ENCODE data around the gene SFXN2. TPM values are rescaled to one million over a fixed set of nuclear protein-coding genes. Genes with fewer than 3 reads are reported as not detected.

SFXN2 gene
- 3.6 and 3.7 TPM in 2 replicates for total RNA-seq

DNA sequence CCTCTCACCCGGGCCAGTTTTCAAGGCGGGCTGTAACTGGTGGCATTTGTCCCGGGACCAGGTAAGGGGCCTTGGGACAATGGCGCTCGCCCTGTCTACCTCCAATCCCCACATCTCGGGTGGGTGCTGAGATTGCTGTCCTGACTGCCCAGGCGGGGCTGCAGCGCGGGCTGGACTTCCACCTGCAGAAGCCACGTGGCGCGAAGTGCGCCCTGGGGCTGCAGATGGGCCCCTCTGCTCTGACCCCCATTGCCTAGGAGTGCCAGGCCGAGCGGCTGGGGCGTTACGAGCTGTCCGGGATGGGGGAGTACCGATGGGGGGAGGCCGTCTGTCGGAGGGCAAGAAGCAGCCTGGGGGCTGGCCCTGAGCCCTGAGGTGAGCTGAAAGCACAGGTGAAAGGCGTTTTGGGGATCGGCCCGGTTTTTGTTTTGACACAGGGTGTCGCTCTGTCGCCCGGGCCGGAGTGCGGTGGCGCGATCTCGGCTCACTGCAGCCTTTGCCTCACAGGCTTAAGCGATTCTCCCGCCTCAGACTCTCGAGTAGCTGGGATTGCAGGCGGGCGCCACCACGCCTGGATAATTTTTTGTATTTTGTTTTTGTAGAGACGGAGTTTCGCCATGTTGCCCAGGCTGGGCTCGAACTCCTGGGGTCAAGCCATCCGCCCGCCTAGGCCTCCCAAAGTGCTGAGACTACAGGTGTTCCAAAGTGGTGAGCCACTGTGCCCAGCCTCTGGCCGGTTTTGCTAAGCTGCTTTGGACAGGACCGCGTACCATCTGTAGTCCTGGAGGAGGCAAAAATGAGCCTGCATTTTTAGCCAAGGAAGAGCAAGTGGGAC, at the start of gene SFXN2:
SFXN2 (plus strand) TSS at position 16 of the 835 bp plus-strand sequence. CDS start 12,001 bp downstream, outside the sequence.

DNA sequence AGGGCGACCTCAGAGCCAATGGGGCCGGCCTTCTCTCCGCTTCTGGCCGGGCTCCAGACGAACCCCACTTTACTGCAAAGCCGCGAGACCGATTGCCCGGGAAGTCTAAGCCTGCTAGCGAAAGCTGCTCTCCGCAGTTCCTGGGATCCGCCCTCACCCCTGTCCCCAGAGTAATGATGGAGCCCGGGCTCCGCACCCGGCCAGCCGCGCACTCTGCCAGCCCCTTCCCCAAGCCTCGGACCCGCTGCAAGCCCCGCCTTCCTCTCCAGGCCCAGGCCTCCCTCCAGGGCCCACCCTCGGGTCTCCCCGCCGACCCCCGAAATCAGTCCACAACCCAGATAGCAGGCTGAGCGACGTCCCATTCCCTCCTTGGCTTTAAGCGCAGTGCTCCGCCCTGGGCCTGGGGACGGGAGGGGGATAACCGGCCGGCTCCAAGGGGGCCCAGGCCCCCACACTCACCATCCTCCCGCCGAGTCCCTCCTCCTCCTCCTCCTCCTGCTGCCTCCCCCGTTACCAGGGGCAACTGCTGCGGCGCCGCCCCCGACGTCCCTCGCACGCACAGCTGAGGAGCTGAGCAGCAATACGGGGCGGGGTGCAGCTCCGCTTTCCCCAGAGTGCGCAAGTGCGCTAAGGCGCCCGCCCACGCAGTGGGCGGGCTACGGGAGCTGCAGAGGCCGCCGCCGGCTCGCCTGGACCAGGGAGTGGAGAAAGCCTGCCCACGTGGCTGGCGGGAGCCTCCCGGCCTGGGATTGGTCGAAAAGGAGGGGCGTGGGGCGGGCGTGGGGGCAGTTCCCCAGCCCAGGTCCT, 419 bp upstream of the SFXN2 start, which contains the start of gene ARL3:
ARL3 (minus strand) TSS at position 584 of the 807 bp plus-strand sequence; CDS start at position 462, 122 bp downstream.

DNA sequence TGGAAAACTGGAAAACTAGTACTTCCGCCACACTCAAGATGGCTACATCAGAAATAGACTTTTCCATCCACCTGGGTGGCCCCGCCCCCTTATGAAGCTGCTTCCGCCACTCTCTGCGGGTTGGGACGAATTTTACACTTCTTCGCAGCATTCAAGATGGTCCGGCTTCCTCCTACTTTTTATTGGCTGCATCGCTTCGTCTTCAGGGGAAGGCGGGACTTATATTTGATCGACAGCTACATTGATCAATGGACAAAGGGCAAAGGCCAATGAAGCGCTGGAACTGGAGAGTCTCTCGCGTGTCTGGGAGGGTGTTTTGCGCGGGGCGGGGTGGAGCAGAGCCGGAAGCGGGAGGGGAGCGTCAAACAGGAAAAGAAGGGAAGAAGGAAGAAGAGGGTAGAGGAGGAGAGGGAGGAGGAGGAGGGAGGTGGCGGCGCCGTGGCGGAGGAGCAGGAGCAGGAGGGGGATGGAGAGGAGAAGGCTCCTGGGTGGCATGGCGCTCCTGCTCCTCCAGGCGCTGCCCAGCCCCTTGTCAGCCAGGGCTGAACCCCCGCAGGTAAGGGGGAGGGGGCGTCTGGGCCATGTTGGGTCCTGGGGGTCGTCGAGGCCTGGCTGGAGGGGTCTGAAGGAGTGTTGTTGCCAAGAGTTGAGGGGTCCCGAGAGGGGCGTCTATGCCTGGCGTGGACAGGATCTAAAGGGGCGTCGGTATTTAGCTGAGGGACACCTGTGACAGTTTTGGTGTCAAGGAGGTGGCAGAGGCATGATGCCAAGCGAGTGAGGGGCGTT, 29.3 kb downstream of the SFXN2 start, which contains the start of gene WBP1L:
WBP1L (plus strand) TSS at position 361 of the 786 bp plus-strand sequence; CDS start at position 467, 106 bp downstream.

Other genes with a start within 250 kb of the SFXN2 start
- 146 and 170 TPM in 2 replicates for gene ACTR1A, start 211.9 kb upstream of the SFXN2 start, total RNA-seq
- 1.6 and 2.9 TPM in 2 replicates for gene SUFU, start 210.7 kb upstream of the SFXN2 start, total RNA-seq
- 70.0 and 95.4 TPM in 2 replicates for gene TRIM8, start 70.2 kb upstream of the SFXN2 start, total RNA-seq
- gene ARL3, start 239 bp upstream of the SFXN2 start, total RNA-seq = 9.6 and 9.7 TPM in 2 replicates
- gene WBP1L, start 29.3 kb downstream of the SFXN2 start, total RNA-seq = 63.5 and 63.8 TPM in 2 replicates
- not detected in 2 replicates for gene CYP17A1, start 122.8 kb downstream of the SFXN2 start, total RNA-seq
- 11.5 and 13.6 TPM in 2 replicates for gene BORCS7, start 139.6 kb downstream of the SFXN2 start, total RNA-seq
- 8.2 and 9.8 TPM in 2 replicates for gene AS3MT, start 154.8 kb downstream of the SFXN2 start, total RNA-seq
- gene CNNM2, start 203.7 kb downstream of the SFXN2 start, total RNA-seq = 5.5 and 7.2 TPM in 2 replicates

Data from aortic smooth muscle cell (primary cell).